WERI-Rb-1 (cell line): Measurements from ENCODE around the gene PLK2.

Experiments
- DNase-seq: peaks from one replicate; pipeline ENCODE4 v3.0.0-alpha.2; 2020
- H3K27ac ChIP-seq: fragments of 250-450 bp; sonication (Bioruptor Pico); 2 replicates; pipeline ENCODE4 v1.5.1; 2020; ENCODE audit warnings: mild to moderate bottlenecking, moderate library complexity
- H3K27me3 ChIP-seq: fragments of 250-450 bp; sonication (Bioruptor Pico); 2 replicates; pipeline ENCODE4 v1.5.1; 2021; ENCODE audit warnings: mild to moderate bottlenecking, low read depth, moderate library complexity; ENCODE audit not compliant: insufficient read depth, severe bottlenecking
- H3K36me3 ChIP-seq: fragments of 250-450 bp; sonication (Bioruptor Pico); 2 replicates; pipeline ENCODE4 v1.5.1; 2020; ENCODE audit warnings: mild to moderate bottlenecking, moderate library complexity
- H3K4me3 ChIP-seq: 2 replicates; pipeline ENCODE4 v1.5.1; 2011; ENCODE audit warnings: low read depth, mild to moderate bottlenecking, control low read depth, low read length
- H3K9me3 ChIP-seq: fragments of 250-450 bp; sonication (Bioruptor Pico); 2 replicates; pipeline ENCODE4 v1.5.1; 2021; ENCODE audit warnings: mild to moderate bottlenecking, moderate library complexity; ENCODE audit not compliant: severe bottlenecking
- TF ChIP-seq, protein P1 (sequence below): IDR thresholded peaks from 2 replicates; pipeline ENCODE4 v1.5.1; 2011; ENCODE audit warnings: low read depth, mild to moderate bottlenecking, control low read depth, inconsistent platforms, low read length

PLK2 gene

DNA sequence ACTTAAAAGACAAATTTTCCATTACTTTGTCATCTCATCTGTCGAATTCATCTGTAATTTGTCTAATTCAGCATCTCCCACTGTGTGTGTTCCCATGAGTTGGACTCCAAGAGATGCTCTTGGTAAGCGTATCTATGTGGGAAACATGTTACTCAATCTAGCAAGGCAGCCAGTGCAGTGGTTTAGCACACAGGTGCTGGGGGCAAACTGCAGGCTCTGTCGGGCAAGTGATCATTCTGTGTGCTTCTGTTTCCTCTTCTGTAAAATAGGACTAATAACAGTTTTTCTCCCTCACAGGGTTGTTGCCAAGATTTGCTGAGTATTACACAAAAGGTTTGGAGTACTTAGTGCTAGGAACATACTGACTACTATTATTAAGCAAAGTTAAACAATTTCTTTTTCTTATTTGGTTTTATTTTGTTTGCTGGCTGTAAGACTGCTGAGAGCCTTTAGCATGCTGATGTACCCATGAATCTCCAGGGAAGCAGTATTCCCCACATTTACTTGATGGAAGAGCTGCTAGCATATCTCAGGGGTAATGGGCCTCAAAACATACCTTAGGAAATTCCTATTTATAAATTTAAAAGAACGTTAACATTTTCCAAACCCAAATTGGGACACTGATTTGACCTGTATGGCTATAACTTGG lies 30.6 kb upstream of the PLK2 start:
- TF ChIP-seq, protein P1, sequence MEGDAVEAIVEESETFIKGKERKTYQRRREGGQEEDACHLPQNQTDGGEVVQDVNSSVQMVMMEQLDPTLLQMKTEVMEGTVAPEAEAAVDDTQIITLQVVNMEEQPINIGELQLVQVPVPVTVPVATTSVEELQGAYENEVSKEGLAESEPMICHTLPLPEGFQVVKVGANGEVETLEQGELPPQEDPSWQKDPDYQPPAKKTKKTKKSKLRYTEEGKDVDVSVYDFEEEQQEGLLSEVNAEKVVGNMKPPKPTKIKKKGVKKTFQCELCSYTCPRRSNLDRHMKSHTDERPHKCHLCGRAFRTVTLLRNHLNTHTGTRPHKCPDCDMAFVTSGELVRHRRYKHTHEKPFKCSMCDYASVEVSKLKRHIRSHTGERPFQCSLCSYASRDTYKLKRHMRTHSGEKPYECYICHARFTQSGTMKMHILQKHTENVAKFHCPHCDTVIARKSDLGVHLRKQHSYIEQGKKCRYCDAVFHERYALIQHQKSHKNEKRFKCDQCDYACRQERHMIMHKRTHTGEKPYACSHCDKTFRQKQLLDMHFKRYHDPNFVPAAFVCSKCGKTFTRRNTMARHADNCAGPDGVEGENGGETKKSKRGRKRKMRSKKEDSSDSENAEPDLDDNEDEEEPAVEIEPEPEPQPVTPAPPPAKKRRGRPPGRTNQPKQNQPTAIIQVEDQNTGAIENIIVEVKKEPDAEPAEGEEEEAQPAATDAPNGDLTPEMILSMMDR = no peak
- no peak for DNase-seq

DNA sequence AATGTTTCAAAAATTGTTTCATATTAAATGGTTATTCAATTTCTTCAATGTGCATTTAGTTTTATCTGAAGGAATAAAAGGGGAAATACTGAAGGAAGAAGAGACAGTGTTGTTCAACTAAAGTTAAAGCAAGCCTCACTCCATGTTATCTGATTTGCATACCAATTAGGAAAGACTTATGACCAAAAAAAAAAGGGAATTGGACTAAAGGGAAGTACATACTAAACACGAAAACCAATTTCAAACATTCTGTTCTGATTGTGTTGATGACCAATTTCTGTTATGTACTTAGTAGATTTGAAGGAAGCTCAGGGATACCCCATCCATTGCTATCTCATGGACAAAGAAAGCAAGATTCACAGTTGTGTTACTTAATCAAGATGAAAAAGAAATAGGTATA lies 26.4 kb upstream of the PLK2 start:
- H3K4me3 ChIP-seq = no peak overlapping the region
- no peaks in the 10 kb centered on the region for H3K36me3 ChIP-seq
- TF ChIP-seq, protein P1 = no peak
- no peak for DNase-seq
- no peaks in the 10 kb centered on the region for H3K27me3 ChIP-seq
- H3K9me3 ChIP-seq = no peaks in the 10 kb centered on the region
- H3K27ac ChIP-seq = no peak overlapping the region

More for the DNA sequence above, 30.6 kb upstream of the PLK2 start:
- Histone ChIP-seq H3K9me3 (no peaks in the 10 kb centered on the region), H3K36me3 (no peaks in the 10 kb centered on the region), H3K27ac (no peak overlapping the region), H3K4me3 (no peak overlapping the region), H3K27me3 (no peaks in the 10 kb centered on the region)

DNA sequence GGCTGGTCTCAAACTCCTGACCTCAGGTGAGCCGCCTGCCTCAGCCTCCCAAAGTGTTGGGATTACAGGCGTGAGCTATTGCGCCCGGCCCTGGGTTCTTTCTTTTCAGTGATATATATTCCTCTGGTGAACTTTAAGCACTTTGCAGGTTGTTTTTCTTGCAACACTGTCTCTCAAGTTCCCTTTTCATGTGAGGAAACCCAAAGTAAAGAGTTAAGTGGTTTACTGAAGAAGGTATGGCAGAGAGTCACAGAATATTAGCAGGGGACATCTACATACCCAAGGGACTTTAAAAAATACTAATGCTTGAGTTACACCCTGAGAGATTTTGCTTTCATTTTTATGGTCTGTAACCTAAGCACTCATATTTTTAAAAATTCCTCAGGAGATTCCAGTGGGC lies 24.6 kb upstream of the PLK2 start:
- Histone ChIP-seq H3K36me3 (no peaks in the 10 kb centered on the region), H3K9me3 (no peaks in the 10 kb centered on the region), H3K27ac (no peak overlapping the region), H3K27me3 (no peaks in the 10 kb centered on the region), H3K4me3 (no peak overlapping the region)
- DNase-seq = no peak
- TF ChIP-seq, protein P1 = no peak

DNA sequence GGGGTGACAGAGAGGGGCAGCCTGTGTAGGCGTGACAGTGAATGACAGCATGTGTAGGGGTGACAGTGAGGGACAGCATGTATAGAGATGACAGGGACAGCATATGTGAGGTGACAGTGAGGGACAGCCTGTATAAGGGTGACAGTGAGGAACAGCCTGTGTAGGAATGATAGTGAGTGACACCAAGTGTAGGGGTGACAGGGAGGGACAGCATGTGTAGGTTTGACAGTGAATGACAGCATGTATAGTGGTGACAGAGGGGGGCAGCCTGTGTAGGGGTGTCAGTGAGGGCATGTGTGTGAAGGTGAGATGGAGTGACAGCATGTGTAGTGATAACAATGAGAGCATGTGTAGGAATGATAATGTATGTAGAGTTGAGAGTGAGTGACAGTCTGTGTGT lies 22.6 kb upstream of the PLK2 start:
- DNase-seq = no peak
- H3K4me3 ChIP-seq = no peak overlapping the region
- H3K27me3 ChIP-seq = no peaks in the 10 kb centered on the region
- TF ChIP-seq, protein P1 = no peak
- no peaks in the 10 kb centered on the region for H3K36me3 ChIP-seq
- no peaks in the 10 kb centered on the region for H3K9me3 ChIP-seq
- no peak overlapping the region for H3K27ac ChIP-seq

DNA sequence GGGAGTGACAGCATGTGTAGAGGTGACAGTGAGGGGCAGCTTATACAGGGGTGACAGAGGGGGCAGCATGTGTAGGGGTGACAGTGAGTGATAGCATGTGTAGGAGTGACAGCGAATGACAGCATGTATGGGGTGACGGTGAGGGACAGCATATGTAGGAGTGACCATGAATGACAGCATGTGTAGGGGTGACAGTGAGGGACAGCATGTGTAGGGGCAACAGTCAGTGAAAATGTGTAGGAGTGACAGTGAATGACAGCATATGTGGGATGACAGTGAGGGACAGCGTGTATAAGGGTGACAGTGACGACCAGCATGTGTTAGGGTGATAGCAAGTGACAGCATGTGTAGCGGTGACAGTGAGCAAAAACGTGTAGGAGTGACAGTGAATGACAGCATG lies 21.9 kb upstream of the PLK2 start:
- Histone ChIP-seq H3K27ac (no peak overlapping the region), H3K27me3 (no peaks in the 10 kb centered on the region), H3K9me3 (no peaks in the 10 kb centered on the region), H3K36me3 (no peaks in the 10 kb centered on the region), H3K4me3 (no peak overlapping the region)
- no peak for DNase-seq
- TF ChIP-seq, protein P1 = no peak

DNA sequence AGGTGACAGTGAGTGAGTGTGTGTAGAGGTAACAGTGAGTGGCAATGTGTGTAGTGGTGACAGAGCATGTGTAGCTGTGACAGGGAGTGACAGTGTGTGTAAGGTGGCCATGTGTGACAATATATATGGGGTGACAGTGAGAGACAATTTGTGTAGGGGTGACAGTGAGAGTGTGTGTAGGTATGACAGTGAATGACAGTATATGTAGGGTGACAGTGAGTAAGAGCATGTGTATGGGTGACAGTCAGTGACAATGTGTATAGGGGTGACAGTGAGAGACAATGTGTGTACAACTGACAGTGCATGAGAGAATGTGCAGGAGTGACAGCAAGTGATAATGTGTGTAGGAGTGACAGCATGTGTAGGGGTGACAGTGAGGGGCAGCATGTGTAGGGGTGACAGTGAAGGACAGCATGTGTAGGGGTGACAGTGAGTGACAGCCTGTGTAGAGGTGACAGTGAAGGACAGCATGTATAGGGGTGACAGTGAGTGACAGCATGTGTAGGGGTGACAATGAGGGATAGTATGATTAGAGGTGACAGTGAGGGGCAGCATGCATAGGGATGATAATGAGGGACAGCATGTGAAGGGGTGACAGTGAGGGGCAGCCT lies 21.3 kb upstream of the PLK2 start:
- Histone ChIP-seq H3K4me3 (no peak overlapping the region), H3K27me3 (no peaks in the 10 kb centered on the region), H3K27ac (no peak overlapping the region), H3K36me3 (no peaks in the 10 kb centered on the region), H3K9me3 (no peaks in the 10 kb centered on the region)
- no peak for DNase-seq
- TF ChIP-seq, protein P1 = no peak
